A673 (cell line): ENCODE data around the gene C14orf132. TPM values are rescaled to one million over a fixed set of nuclear protein-coding genes. Genes with fewer than 3 reads are reported as not detected.

Experiments
- BruUV-seq: library from RNA; stranded (reverse); fragments of 400-500 nt; replicated peaks from 2 replicates; lab custom pipeline; 2021; lab: Mats Ljungman, UMichigan
- CTCF ChIA-PET: fragments of 300-600 bp; sonication (Branson Sonifier 250); formaldehyde crosslinking; loops from one replicate; lab custom pipeline; 2022; ENCODE audit warnings: antibody characterized with exemption; lab: Charles Lee
- POLR2A ChIA-PET: fragments of 300-600 bp; sonication (Branson Sonifier 250); formaldehyde crosslinking; loops from one replicate; lab custom pipeline; 2022; ENCODE audit warnings: antibody characterized with exemption; ENCODE audit not compliant: low non-redundant PET; lab: Charles Lee
- DNase-seq: peaks from one replicate; pipeline ENCODE4 v3.0.0-alpha.2; 2015; ENCODE audit warnings: low spot score
- H3K27ac ChIP-seq: fragments of 200-600 bp; sonication (generic); 2 replicates; pipeline ENCODE4 v1.5.1; 2016; ENCODE audit warnings: mixed run types, low read depth, mild to moderate bottlenecking, mixed read lengths, antibody characterized with exemption, low read length; ENCODE audit not compliant: poor library complexity, severe bottlenecking
- H3K27me3 ChIP-seq: fragments of 200-600 bp; sonication (generic); replicated peaks from 2 replicates; pipeline ENCODE4 v1.6.1; 2017; ENCODE audit warnings: mixed run types, low read depth, mild to moderate bottlenecking, mixed read lengths, antibody characterized with exemption, low read length; ENCODE audit not compliant: insufficient read depth, poor library complexity
- H3K36me3 ChIP-seq: fragments of 200-600 bp; sonication (generic); 2 replicates; pipeline ENCODE4 v1.6.1; 2016; ENCODE audit warnings: mixed run types, mild to moderate bottlenecking, mixed read lengths, antibody characterized with exemption, low read length; ENCODE audit not compliant: insufficient read depth, poor library complexity, severe bottlenecking
- H3K4me1 ChIP-seq: fragments of 200-600 bp; sonication (generic); 2 replicates; pipeline ENCODE4 v1.6.1; 2017; ENCODE audit warnings: mixed run types, mild to moderate bottlenecking, mixed read lengths, antibody characterized with exemption, low read length; ENCODE audit not compliant: insufficient read depth, poor library complexity, severe bottlenecking
- H3K4me3 ChIP-seq: fragments of 200-600 bp; sonication (generic); 2 replicates; pipeline ENCODE4 v1.5.1; 2016; ENCODE audit warnings: low read depth, mixed run types, mild to moderate bottlenecking, mixed read lengths, low read length; ENCODE audit not compliant: poor library complexity, severe bottlenecking
- H3K9me3 ChIP-seq: fragments of 200-600 bp; sonication (generic); 2 replicates; pipeline ENCODE4 v1.6.1; 2016; ENCODE audit warnings: mixed run types, low read depth, mild to moderate bottlenecking, mixed read lengths, antibody characterized with exemption, low read length; ENCODE audit not compliant: poor library complexity, severe bottlenecking
- CTCF ChIP-seq: fragments of 300-800, 200-600 bp; sonication (generic); conservative IDR thresholded peaks from 2 replicates; pipeline ENCODE4 v1.5.1; 2017; ENCODE audit warnings: low read depth, mild to moderate bottlenecking, antibody characterized with exemption, low read length, moderate library complexity, mixed read lengths
- EZH2 ChIP-seq: fragments of 200-600 bp; sonication (generic); IDR thresholded peaks from 2 replicates; pipeline ENCODE4 v1.6.1; 2017; ENCODE audit warnings: borderline replicate concordance, low read depth, mild to moderate bottlenecking, mixed read lengths, antibody characterized with exemption, low read length; ENCODE audit not compliant: poor library complexity, severe bottlenecking
- intact Hi-C: fragments of 100-400 bp; cut with micrococcal nuclease; formaldehyde crosslinking; loops from one replicate; pipeline ENCODE4 v1.10.0; 2022; ENCODE audit not compliant: unreplicated experiment
- total RNA-seq: library from RNA; stranded (reverse); gene quantifications from 2 replicates; pipeline ENCODE4 v1.2.3, GENCODE V29; 2021

The C14orf132 gene
- total RNA-seq, 1 experiment from 2014 or later = 8.3 TPM

DNA sequence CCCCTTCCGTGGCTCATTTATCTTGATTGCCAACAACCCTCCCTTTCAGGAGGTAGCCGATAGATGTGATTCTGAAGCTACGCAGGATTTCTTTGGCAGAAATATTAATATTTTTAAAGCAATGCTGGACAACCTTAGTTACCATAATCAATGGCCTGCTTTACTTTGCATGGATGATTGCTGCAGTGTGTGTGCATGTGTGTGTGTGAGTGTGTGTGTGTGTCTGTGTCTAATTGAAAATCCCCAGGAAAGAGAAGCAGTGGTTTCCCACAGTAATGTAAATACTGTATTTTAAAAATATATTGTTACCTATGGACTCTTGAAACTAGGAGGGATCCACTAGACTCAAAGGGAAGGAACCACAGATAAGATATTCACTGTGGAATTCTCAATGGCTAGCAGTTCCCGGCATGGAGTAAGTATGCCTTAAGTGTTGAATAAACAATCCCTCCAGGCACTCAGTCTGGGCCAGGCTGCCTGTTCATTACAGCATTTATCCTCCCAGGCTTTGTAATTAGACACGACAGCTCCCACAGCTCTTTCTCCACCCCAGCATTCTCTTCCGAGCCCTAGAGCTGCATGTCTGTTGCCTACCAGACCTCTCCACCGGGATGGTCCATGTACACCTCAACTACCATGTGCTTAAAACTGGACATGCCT, 22.5 kb upstream of the C14orf132 start:
- Histone ChIP-seq H3K4me1 (no peaks in the 10 kb centered on the region), H3K27me3 (peaks cover 5% of the 10 kb centered on the region), H3K9me3 (no peaks in the 10 kb centered on the region), H3K27ac (no peak overlapping the region), H3K36me3 (no peaks in the 10 kb centered on the region), H3K4me3 (no peak overlapping the region)
- no peak for TF ChIP-seq CTCF
- no peak for TF ChIP-seq EZH2
- intact Hi-C loops = no loop called here
- POLR2A ChIA-PET = no interaction called here
- no peak for DNase-seq
- no TSS peak for BruUV-seq
- CTCF ChIA-PET = no interaction called here

DNA sequence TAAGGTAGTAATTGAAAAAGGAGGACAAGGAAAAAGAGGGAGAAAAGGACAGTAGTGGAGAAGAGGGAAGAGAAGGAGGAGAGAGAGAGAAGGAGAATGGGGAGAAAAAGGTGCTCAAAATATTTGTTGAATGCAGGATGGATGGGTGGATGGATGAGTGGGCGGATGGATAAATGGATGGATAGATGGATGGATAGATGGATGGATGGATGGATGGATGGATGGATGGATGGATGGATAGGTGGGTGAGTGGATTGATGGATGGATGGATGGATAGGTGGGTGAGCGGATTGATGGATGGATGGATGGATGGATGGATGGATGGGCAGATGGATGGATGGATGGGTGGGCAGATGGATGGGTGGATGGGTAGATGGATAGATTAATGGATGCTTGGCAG, 21.3 kb upstream of the C14orf132 start:
- Histone ChIP-seq H3K27me3 (peaks cover 5% of the 10 kb centered on the region), H3K9me3 (no peaks in the 10 kb centered on the region), H3K27ac (no peak overlapping the region), H3K36me3 (no peaks in the 10 kb centered on the region), H3K4me1 (no peaks in the 10 kb centered on the region), H3K4me3 (no peak overlapping the region)
- POLR2A ChIA-PET = no interaction called here
- no TSS peak for BruUV-seq
- TF ChIP-seq CTCF (no peak), EZH2 (no peak)
- no peak for DNase-seq
- CTCF ChIA-PET = no interaction called here
- intact Hi-C loops = no loop called here

DNA sequence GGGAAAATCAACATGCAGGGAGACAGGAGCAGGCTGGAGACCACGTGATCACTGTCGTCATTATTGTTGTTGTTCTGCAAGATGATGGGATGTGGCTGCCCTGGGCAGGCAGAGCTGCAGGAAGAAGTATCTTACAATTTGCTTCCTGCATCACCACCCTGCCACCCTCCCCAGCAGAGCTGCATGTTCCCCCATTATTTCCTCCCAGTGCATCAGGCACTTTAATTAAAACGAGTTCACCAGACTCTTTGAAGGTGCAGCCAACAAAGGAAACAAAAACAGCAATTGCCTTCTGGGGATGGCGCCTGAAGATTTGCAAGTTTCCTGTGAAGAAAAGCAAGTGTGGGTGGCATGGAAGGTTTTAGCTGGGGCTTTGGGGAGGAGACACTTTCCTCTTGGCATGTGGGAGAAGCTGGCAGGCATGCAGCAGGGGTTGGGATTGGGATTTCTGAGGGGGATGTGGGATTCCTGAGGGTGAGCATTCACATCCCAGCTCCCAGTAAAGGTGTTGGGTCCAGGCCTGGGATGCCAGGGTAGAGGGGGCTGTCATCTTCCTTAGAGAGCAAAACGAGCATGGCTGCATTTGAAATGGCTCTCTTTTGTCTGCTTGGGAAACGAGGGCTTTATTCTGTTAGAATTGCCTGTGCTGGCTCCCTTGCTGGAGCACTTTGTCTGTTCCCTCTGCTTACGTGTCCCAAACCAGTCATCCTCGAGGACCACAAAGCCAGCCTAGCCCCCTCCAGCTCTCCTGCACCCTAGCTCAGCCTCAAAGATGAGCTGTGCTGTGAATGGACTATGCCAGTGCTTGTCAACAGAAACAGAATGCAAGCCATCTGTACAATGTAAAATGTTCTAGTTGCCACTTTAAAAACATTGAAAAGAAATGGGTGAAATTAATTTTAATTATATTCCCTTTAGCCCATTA, 11.5 kb upstream of the C14orf132 start:
- ChIA-PET CTCF (no interaction called here), POLR2A (no interaction called here)
- intact Hi-C loops = no loop called here
- Histone ChIP-seq H3K27ac (no peak overlapping the region), H3K36me3 (no peaks in the 10 kb centered on the region), H3K4me3 (no peak overlapping the region), H3K9me3 (no peaks in the 10 kb centered on the region), H3K4me1 (no peaks in the 10 kb centered on the region), H3K27me3 (peaks cover 3% of the 10 kb centered on the region)
- no peak for DNase-seq
- TF ChIP-seq EZH2 = no peak
- no peak for TF ChIP-seq CTCF
- no TSS peak for BruUV-seq
